ENCODE results near the gene IMMP2L.

Gene IMMP2L

GRCh38 chr7:110766864-110767263 is 795.4 kb downstream of the IMMP2L start:
- TF ChIP-seq, protein P1, sequence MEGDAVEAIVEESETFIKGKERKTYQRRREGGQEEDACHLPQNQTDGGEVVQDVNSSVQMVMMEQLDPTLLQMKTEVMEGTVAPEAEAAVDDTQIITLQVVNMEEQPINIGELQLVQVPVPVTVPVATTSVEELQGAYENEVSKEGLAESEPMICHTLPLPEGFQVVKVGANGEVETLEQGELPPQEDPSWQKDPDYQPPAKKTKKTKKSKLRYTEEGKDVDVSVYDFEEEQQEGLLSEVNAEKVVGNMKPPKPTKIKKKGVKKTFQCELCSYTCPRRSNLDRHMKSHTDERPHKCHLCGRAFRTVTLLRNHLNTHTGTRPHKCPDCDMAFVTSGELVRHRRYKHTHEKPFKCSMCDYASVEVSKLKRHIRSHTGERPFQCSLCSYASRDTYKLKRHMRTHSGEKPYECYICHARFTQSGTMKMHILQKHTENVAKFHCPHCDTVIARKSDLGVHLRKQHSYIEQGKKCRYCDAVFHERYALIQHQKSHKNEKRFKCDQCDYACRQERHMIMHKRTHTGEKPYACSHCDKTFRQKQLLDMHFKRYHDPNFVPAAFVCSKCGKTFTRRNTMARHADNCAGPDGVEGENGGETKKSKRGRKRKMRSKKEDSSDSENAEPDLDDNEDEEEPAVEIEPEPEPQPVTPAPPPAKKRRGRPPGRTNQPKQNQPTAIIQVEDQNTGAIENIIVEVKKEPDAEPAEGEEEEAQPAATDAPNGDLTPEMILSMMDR (IDR thresholded peaks at IDR 0.05), result no peak
- Mint-ChIP-seq H3K27me3 (ENCODE audit: low read depth, poor library complexity) (no peaks in the 10 kb centered on the region), H3K4me1 (no peaks in the 10 kb centered on the region), H3K27ac (no peak overlapping the region), H3K36me3 (ENCODE audit: low read depth) (no peaks in the 10 kb centered on the region), H3K9me3 (no peaks in the 10 kb centered on the region), H3K4me3 (no peak overlapping the region)
- DNase-seq, result no peak

DNA sequence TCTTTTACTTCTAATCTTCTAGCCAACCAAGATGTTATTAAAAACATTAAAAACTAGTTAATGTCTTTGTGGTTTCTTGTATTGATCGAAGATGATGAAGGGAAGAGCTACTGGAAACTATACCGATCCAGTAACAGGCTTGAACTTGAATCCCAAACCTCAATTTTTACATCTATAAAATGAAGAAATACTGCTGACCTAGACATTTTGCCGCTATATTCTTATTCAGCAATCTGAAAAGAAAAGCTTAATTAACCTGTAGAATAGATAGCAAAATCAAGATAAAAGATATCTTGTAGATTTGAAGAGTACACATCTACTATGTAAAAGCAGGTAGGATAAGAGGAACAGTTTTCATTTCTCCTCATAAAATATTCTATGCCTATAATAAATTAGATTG is 797.4 kb downstream of the IMMP2L start:
- no peak overlapping the region for H3K27ac Mint-ChIP-seq
- TF ChIP-seq, protein P1 (IDR thresholded peaks at IDR 0.05), result no peak
- no peaks in the 10 kb centered on the region for H3K36me3 Mint-ChIP-seq (ENCODE audit: low read depth)
- H3K4me3 Mint-ChIP-seq, result no peak overlapping the region
- no peaks in the 10 kb centered on the region for H3K9me3 Mint-ChIP-seq
- no peaks in the 10 kb centered on the region for H3K27me3 Mint-ChIP-seq (ENCODE audit: low read depth, poor library complexity)
- no peak for DNase-seq
- H3K4me1 Mint-ChIP-seq, result no peaks in the 10 kb centered on the region

DNA sequence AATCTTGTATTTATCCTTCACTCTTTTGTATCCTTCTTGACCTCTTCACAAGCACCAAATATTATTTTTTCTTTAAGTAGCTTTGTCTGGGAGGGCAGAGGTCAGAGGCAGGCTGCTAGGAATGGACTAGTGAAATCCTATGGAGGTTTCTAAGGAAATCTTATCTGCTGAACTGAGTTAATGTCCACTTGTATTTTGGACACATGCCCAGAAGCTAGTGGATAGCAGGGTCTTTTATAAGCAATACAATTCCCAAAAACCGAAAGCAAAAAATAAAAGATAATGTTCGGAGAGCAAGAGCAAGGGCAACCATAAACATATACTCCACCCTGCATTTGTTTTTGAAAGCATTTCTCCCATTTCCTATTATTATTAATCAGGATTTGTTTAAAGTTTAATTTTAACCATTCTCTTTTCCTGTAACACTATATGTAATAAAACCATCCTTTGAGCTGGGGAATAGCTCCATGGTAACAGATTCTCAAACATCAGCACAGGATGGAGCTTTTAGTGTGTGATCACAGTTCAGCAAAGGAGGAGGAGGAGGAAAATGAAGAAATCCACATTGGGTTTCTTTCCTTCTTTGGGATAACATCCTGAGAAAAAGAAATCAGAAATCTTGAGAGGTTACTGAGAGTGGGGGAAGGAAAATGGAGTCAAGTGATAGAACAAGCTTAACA is 799.6 kb downstream of the IMMP2L start:
- Mint-ChIP-seq H3K4me1 (no peaks in the 10 kb centered on the region), H3K27ac (no peak overlapping the region), H3K4me3 (no peak overlapping the region), H3K36me3 (ENCODE audit: low read depth) (no peaks in the 10 kb centered on the region), H3K9me3 (no peaks in the 10 kb centered on the region), H3K27me3 (ENCODE audit: low read depth, poor library complexity) (no peaks in the 10 kb centered on the region)
- no peak for DNase-seq
- TF ChIP-seq, protein P1 (IDR thresholded peaks at IDR 0.05), result no peak

DNA sequence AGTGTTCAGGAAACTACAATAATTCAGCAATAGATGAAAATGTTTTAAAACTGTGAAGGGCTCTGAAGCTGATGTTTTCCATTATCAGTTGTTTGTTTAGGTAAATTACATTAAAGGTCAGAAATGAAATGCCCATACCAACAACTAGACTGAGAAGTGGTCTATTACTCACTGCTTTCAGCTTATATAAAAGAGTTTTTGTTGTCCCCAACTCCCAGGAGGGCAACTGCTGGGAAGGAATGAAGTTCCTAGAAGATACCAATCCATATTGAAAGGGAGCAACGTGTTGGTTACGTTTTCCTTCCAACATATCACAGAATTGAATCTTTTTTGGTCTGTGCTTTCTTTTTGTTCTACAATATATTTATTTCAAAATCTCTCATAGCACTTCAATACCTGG is 802.0 kb downstream of the IMMP2L start:
- TF ChIP-seq, protein P1 (IDR thresholded peaks at IDR 0.05), result no peak
- H3K27ac Mint-ChIP-seq, result no peak overlapping the region

GRCh38 chr7:110759069-110759468 is 803.2 kb downstream of the IMMP2L start:
- no peaks in the 10 kb centered on the region for H3K9me3 Mint-ChIP-seq

More for the DNA sequence above, 802.0 kb downstream of the IMMP2L start:
- Mint-ChIP-seq H3K4me3 (no peak overlapping the region), H3K9me3 (no peaks in the 10 kb centered on the region), H3K4me1 (no peaks in the 10 kb centered on the region), H3K36me3 (ENCODE audit: low read depth) (no peaks in the 10 kb centered on the region), H3K27me3 (ENCODE audit: low read depth, poor library complexity) (no peaks in the 10 kb centered on the region)
- no peak for DNase-seq

More at GRCh38 chr7:110759069-110759468, 803.2 kb downstream of the IMMP2L start:
- H3K27ac Mint-ChIP-seq, result no peak overlapping the region
- H3K27me3 Mint-ChIP-seq (ENCODE audit: low read depth, poor library complexity), result no peaks in the 10 kb centered on the region
- DNase-seq, result no peak
- TF ChIP-seq, protein P1 (IDR thresholded peaks at IDR 0.05), result no peak
- H3K36me3 Mint-ChIP-seq (ENCODE audit: low read depth), result no peaks in the 10 kb centered on the region
- no peak overlapping the region for H3K4me3 Mint-ChIP-seq
- H3K4me1 Mint-ChIP-seq, result no peaks in the 10 kb centered on the region

Measured in nephron progenitor cell (in vitro differentiated cells).